NB4 (cell line): ENCODE measurements around the gene SCGN.

ENCODE experiments used
- DNase-seq: peaks from one replicate; pipeline ENCODE4 v3.0.0; 2010; ENCODE audit warnings: low read depth
- H3K4me3 ChIP-seq: one replicate; pipeline ENCODE4 v1.5.1; 2011; ENCODE audit warnings: mild to moderate bottlenecking, low read depth, low read length, moderate library complexity
- CTCF ChIP-seq: IDR thresholded peaks from one replicate; pipeline ENCODE4 v1.5.1; 2012; ENCODE audit warnings: low read depth, low read length
- MAX ChIP-seq: IDR thresholded peaks from 2 replicates; pipeline ENCODE4 v1.6.1; 2011; ENCODE audit warnings: low read depth, low read length
- MYC ChIP-seq: IDR thresholded peaks from 2 replicates; pipeline ENCODE4 v1.6.1; 2011; ENCODE audit warnings: low read depth, low read length
- POLR2A ChIP-seq: IDR thresholded peaks from 2 replicates; pipeline ENCODE4 v1.6.1; 2011; ENCODE audit warnings: mild to moderate bottlenecking; ENCODE audit not compliant: insufficient read length; ENCODE audit errors: extremely low read depth

Gene SCGN

GRCh38 chr6:25630508-25631278 lies 21.3 kb upstream of the SCGN start:
- DNase-seq, result no peak
- TF ChIP-seq MAX (no peak), POLR2A (no peak), MYC (no peak)
- H3K4me3 ChIP-seq, result no peak overlapping the region

- H3K4me3 ChIP-seq, result no peak overlapping the region
- DNase-seq, result no peak
- no peak for TF ChIP-seq CTCF
- no peak for TF ChIP-seq MAX
- TF ChIP-seq POLR2A, result no peak
- TF ChIP-seq MYC, result no peak
Measured at GRCh38 chr6:25635886-25636317, 16.1 kb upstream of the SCGN start.

GRCh38 chr6:25637211-25637610 lies 14.8 kb upstream of the SCGN start:
- peak; percentile 57 for DNase-seq
- H3K4me3 ChIP-seq, result no peak overlapping the region
- no peak for TF ChIP-seq MAX
- TF ChIP-seq POLR2A, result no peak
- no peak for TF ChIP-seq CTCF
- no peak for TF ChIP-seq MYC

GRCh38 chr6:25637960-25638434 lies 14.0 kb upstream of the SCGN start:
- no peak overlapping the region for H3K4me3 ChIP-seq
- no peak for TF ChIP-seq POLR2A
- TF ChIP-seq MAX, result no peak
- TF ChIP-seq CTCF, result no peak
- TF ChIP-seq MYC, result no peak
- no peak for DNase-seq

GRCh38 chr6:25639653-25640052 lies 12.4 kb upstream of the SCGN start:
- TF ChIP-seq MAX (no peak), MYC (no peak), POLR2A (no peak), CTCF (no peak)
- no peak for DNase-seq
- H3K4me3 ChIP-seq, result no peak overlapping the region

- TF ChIP-seq MYC (no peak), MAX (no peak), CTCF (no peak), POLR2A (no peak)
- DNase-seq, result no peak
- H3K4me3 ChIP-seq, result no peak overlapping the region
Measured at GRCh38 chr6:25640446-25640845, 11.6 kb upstream of the SCGN start.
